HCT116 (cell line): ENCODE measurements around the gene CCDC3. TPM values are rescaled to one million over a fixed set of nuclear protein-coding genes. Genes with fewer than 3 reads are reported as not detected.

Experiments used
- ATAC-seq: fragments of 200-7000 bp; cut with Tn5 transposase; 2 replicates; pipeline ENCODE4 v1.9.1; 2020; ENCODE audit warnings: mild to moderate bottlenecking, moderate library complexity
- BruUV-seq: library from RNA; stranded (reverse); fragments of 400-500 nt; replicated peaks from 2 replicates; lab custom pipeline; 2021; lab: Mats Ljungman, UMichigan
- CTCF ChIA-PET: fragments of 300-600 bp; sonication (Branson Sonifier 250); formaldehyde crosslinking; loops from one replicate; lab custom pipeline; 2021; ENCODE audit warnings: antibody characterized with exemption; lab: Charles Lee
- POLR2A ChIA-PET: fragments of 300-600, 350-600 bp; sonication (Branson Sonifier 250); formaldehyde crosslinking; loops from one replicate; lab custom pipeline; 2021; ENCODE audit warnings: antibody characterized with exemption; lab: Charles Lee
- RAD21 ChIA-PET, 2 experiments: fragments of 300-600 bp; sonication (Branson Sonifier 250); formaldehyde crosslinking; loops; one replicate each; lab custom pipeline; 2023; ENCODE audit warnings: low total read pairs in 2 of 2; ENCODE audit not compliant: uncharacterized antibody in 2 of 2, unreplicated experiment in 2 of 2, low non-redundant PET in 1 of 2; lab: Charles Lee
- DNase-seq: peaks from one replicate; pipeline ENCODE4 v3.0.0-alpha.2; 2010; ENCODE audit warnings: low read depth, low spot score
- H2AFZ ChIP-seq: fragments of 200-600 bp; shearing (Covaris generic), sonication (generic); 2 replicates; pipeline ENCODE4 v1.6.1; 2017; ENCODE audit warnings: low read depth, mixed run types, mixed read lengths, antibody characterized with exemption, low read length; ENCODE audit not compliant: poor library complexity, severe bottlenecking
- H3K27ac ChIP-seq: 2 replicates; pipeline ENCODE4 v1.5.1; 2012; ENCODE audit warnings: low read depth, low read length
- H3K27me3 ChIP-seq: fragments of 200-600 bp; sonication (generic); 2 replicates; pipeline ENCODE4 v1.6.1; 2016; ENCODE audit warnings: mixed run types, low read length, mixed read lengths; ENCODE audit not compliant: insufficient read depth
- H3K36me3 ChIP-seq, 2 experiments: fragments of 200-500 bp in 1 of 2; fragments of 200-600 bp in 1 of 2; sonication (Bioruptor generic) in 1 of 2; sonication (generic) in 1 of 2; 2 replicates each; pipeline versions ENCODE4 v1.5.1 to v1.6.1; 2014 to 2016; ENCODE audit warnings: low read length in 2 of 2, inconsistent platforms in 1 of 2, mixed read lengths in 1 of 2, mixed run types in 1 of 2; ENCODE audit not compliant: insufficient read depth in 2 of 2, control insufficient read depth in 1 of 2
- H3K4me1 ChIP-seq, 2 experiments: fragments of 200-600 bp in 1 of 2; sonication (generic) in 1 of 2; 2 replicates each; pipeline versions ENCODE4 v1.5.1 to v1.6.1; 2012 to 2017; ENCODE audit warnings: low read length in 2 of 2, inconsistent platforms in 1 of 2, mild to moderate bottlenecking in 1 of 2, mixed read lengths in 1 of 2, mixed run types in 1 of 2, moderate library complexity in 1 of 2; ENCODE audit not compliant: insufficient read depth in 2 of 2, control insufficient read depth in 1 of 2
- H3K4me2 ChIP-seq: fragments of 200-600 bp; sonication (generic); 2 replicates; pipeline ENCODE4 v1.6.1; 2017; ENCODE audit warnings: mixed run types, low read length, mixed read lengths
- H3K4me3 ChIP-seq, 2 experiments: fragments of 200-600 bp in 1 of 2; sonication (generic) in 1 of 2; replicated peaks in 1 of 2; 2 replicates each; pipeline ENCODE4 v1.5.1; 2011 to 2016; ENCODE audit warnings: low read length in 2 of 2, control low read depth in 1 of 2, low read depth in 1 of 2, mild to moderate bottlenecking in 1 of 2, mixed read lengths in 1 of 2, mixed run types in 1 of 2
- H3K79me2 ChIP-seq: fragments of 200-600 bp; sonication (generic); 2 replicates; pipeline ENCODE4 v1.6.1; 2017; ENCODE audit warnings: mild to moderate bottlenecking, mixed run types, low read length, moderate library complexity, mixed read lengths; ENCODE audit not compliant: insufficient read depth
- H3K9ac ChIP-seq: fragments of 200-600 bp; sonication (generic); 2 replicates; pipeline ENCODE4 v1.6.1; 2016; ENCODE audit warnings: low read length, mixed read lengths
- H3K9me2 ChIP-seq: fragments of 200-600 bp; sonication (generic), shearing (Covaris generic); 2 replicates; pipeline ENCODE4 v1.6.1; 2017; ENCODE audit warnings: mixed run types, mild to moderate bottlenecking, moderate library complexity; ENCODE audit not compliant: insufficient read depth
- H3K9me3 ChIP-seq, 2 experiments: fragments of 200-500 bp in 1 of 2; fragments of 200-600 bp in 1 of 2; sonication (Bioruptor generic) in 1 of 2; sonication (generic) in 1 of 2; 2 replicates each; pipeline ENCODE4 v1.6.1; 2014 to 2017; ENCODE audit warnings: low read length in 2 of 2, mixed read lengths in 2 of 2, inconsistent platforms in 1 of 2, low read depth in 1 of 2, mild to moderate bottlenecking in 1 of 2, mixed run types in 1 of 2, moderate library complexity in 1 of 2; ENCODE audit not compliant: control insufficient read depth in 1 of 2, insufficient read depth in 1 of 2
- H4K20me1 ChIP-seq: fragments of 200-600 bp; sonication (generic), shearing (Covaris generic); 2 replicates; pipeline ENCODE4 v1.6.1; 2017; ENCODE audit warnings: mixed run types, mild to moderate bottlenecking, moderate library complexity; ENCODE audit not compliant: insufficient read depth
- CBX3 ChIP-seq: IDR thresholded peaks from 2 replicates; pipeline ENCODE4 v1.6.1; 2012; ENCODE audit warnings: low read depth
- EGR1 ChIP-seq: IDR thresholded peaks from 2 replicates; pipeline ENCODE4 v1.6.1; 2012; ENCODE audit warnings: low read depth
- ELF1 ChIP-seq: IDR thresholded peaks from 2 replicates; pipeline ENCODE4 v1.6.1; 2012; ENCODE audit warnings: low read depth, borderline replicate concordance
- FOSL1 ChIP-seq: IDR thresholded peaks from 2 replicates; pipeline ENCODE4 v1.6.1; 2012; ENCODE audit warnings: low read depth
- JUND ChIP-seq: IDR thresholded peaks from 2 replicates; pipeline ENCODE4 v1.6.1; 2012
- RAD21 ChIP-seq: IDR thresholded peaks from 2 replicates; pipeline ENCODE4 v1.6.1; 2012; ENCODE audit warnings: low read depth, mild to moderate bottlenecking
- TCF7L2 ChIP-seq: IDR thresholded peaks from 2 replicates; pipeline ENCODE4 v1.7.0; 2011; ENCODE audit warnings: borderline replicate concordance, inconsistent platforms; ENCODE audit not compliant: insufficient read depth, insufficient read length; ENCODE audit errors: extremely low read depth
- intact Hi-C: fragments of 100-400 bp; cut with micrococcal nuclease; formaldehyde crosslinking; loops from 2 replicates; pipeline ENCODE4 v1.10.0; 2022
- total RNA-seq: library from RNA; stranded (reverse); gene quantifications from one replicate; pipeline ENCODE4 v1.2.1, GENCODE V29; 2021; ENCODE audit not compliant: unreplicated experiment
- TF ChIP-seq, protein P1 (sequence below): IDR thresholded peaks from 2 replicates; pipeline ENCODE4 v1.6.1; 2012
- TF ChIP-seq, protein P2 (sequence below): IDR thresholded peaks from 2 replicates; pipeline ENCODE4 v1.6.1; 2011; ENCODE audit warnings: mild to moderate bottlenecking, low read length, moderate library complexity; ENCODE audit not compliant: insufficient replicate concordance; ENCODE audit errors: extremely low read depth

Gene CCDC3
- total RNA-seq, 1 experiment from 2014 or later: 10.5 TPM

DNA sequence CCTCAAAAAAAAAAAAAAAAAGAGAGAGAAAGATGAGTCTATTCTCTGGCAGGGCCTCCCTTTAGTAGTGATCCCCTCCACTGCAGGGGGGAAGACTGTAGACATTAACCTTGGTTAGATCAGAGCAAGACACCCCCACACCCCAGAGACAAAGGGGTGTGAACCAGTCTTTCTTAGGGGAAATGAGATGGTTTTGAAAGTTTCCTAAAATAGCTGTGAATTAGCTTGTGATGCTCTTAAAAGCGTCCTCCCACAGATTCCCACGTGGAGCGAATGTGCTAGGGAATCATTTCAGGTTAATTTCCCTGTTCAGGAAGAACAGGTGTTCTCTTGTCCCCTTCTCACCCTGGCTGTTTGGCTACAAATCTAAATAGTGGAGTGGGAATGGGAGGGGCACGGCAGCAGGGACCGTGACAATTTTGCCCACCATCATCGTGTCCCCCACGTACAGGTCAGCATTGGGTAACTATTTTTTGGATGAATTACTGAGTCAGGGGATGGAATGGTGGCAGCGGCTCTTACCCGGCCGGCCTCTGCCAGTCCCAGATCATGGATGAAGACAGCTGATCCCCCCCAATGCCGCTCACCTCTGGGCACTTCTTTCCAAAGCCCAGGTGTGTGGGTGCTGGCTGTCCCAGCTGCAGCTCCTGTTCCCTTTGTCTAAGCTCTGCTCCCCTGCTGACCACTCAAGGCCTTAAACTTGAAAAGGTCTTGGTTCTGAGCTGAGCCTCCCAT, 152.9 kb downstream of the CCDC3 start:
- no peaks in the 10 kb centered on the region for H4K20me1 ChIP-seq
- no peak overlapping the region for H3K4me3 ChIP-seq
- DNase-seq (no peak), ATAC-seq (no peak)
- no peaks in the 10 kb centered on the region for H3K27me3 ChIP-seq
- H3K36me3 ChIP-seq: no peaks in the 10 kb centered on the region
- no peak overlapping the region for H3K9ac ChIP-seq
- no peak overlapping the region for H3K4me2 ChIP-seq
- intact Hi-C loops: no loop called here
- H2AFZ ChIP-seq: no peak overlapping the region
- ChIA-PET CTCF (interaction anchor here (0.7 to 2.4 kb wide), 4 partner anchors 10 to 1210 kb away, joined by 3 to 9 read pairs (median 6); no protein-coding TSS in a partner anchor), POLR2A (no interaction called here), RAD21 (no interaction called here)
- no peak overlapping the region for H3K27ac ChIP-seq
- H3K4me1 ChIP-seq: peaks cover 7 to 21% of the 10 kb centered on the region in 2 experiments; a peak in 3 of 4 replicates
- no TSS peak for BruUV-seq
- no peaks in the 10 kb centered on the region for H3K79me2 ChIP-seq
- no peaks in the 10 kb centered on the region for H3K9me3 ChIP-seq
- H3K9me2 ChIP-seq: no peaks in the 10 kb centered on the region
- no peak for TF ChIP-seq ELF1
- TF ChIP-seq JUND: no peak
- TF ChIP-seq CBX3: no peak
- TF ChIP-seq TCF7L2: no peak
- no peak for TF ChIP-seq RAD21
- no peak for TF ChIP-seq EGR1
- TF ChIP-seq, protein P1, sequence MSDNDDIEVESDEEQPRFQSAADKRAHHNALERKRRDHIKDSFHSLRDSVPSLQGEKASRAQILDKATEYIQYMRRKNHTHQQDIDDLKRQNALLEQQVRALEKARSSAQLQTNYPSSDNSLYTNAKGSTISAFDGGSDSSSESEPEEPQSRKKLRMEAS: no peak
- TF ChIP-seq, protein P2, sequence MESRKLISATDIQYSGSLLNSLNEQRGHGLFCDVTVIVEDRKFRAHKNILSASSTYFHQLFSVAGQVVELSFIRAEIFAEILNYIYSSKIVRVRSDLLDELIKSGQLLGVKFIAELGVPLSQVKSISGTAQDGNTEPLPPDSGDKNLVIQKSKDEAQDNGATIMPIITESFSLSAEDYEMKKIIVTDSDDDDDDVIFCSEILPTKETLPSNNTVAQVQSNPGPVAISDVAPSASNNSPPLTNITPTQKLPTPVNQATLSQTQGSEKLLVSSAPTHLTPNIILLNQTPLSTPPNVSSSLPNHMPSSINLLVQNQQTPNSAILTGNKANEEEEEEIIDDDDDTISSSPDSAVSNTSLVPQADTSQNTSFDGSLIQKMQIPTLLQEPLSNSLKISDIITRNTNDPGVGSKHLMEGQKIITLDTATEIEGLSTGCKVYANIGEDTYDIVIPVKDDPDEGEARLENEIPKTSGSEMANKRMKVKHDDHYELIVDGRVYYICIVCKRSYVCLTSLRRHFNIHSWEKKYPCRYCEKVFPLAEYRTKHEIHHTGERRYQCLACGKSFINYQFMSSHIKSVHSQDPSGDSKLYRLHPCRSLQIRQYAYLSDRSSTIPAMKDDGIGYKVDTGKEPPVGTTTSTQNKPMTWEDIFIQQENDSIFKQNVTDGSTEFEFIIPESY: no peak
- no peak for TF ChIP-seq FOSL1
